ENCODE results near the gene ATG13. TPM values are rescaled to one million over a fixed set of nuclear protein-coding genes. Genes with fewer than 3 reads are reported as not detected.

ATG13 gene
- total and polyA plus RNA-seq, 2 of the 8 experiments (the other 6 are each of a cell fraction or from before 2014, with no cell fraction given) = 65.0 to 77.4 TPM

GRCh38 chr11:46658259-46658658, 40.9 kb downstream of the ATG13 start:
- no peaks in the 10 kb centered on the region for H3K27me3 ChIP-seq (replicated peaks in 1 of 4; ENCODE audit: control insufficient read depth in 3 of 4, extremely low read depth in 1 of 4, insufficient read depth in 3 of 4, low read length in 3 of 4)
- H3K18ac ChIP-seq (ENCODE audit: extremely low read depth, low read length) = no peak overlapping the region
- H3K79me1 ChIP-seq (ENCODE audit: low read depth, low read length) = no peaks in the 10 kb centered on the region
- H4K5ac ChIP-seq (ENCODE audit: insufficient read length, low read depth, low read length) = no peak overlapping the region
- no peaks in the 10 kb centered on the region for H3K79me2 ChIP-seq (ENCODE audit: control insufficient read depth in 1 of 2, insufficient read depth in 2 of 2, low read length in 2 of 2)
- no peak overlapping the region for H3K9ac ChIP-seq (replicated peaks in 1 of 4; ENCODE audit: extremely low read depth in 1 of 4, low read depth in 3 of 4, low read length in 3 of 4)
- no peak overlapping the region for H2AK5ac ChIP-seq (ENCODE audit: low read depth, low read length)
- H2AFZ ChIP-seq (ENCODE audit: low read length) = no peak overlapping the region
- H2BK15ac ChIP-seq (ENCODE audit: low read length) = no peak overlapping the region
- H3K27ac ChIP-seq (ENCODE audit: low read depth, low read length) = no peak overlapping the region
- H3K4me1 ChIP-seq (replicated peaks in 1 of 4; ENCODE audit: control insufficient read depth in 3 of 4, insufficient read depth in 4 of 4, low read length in 3 of 4) = no peaks in the 10 kb centered on the region
- H3K23ac ChIP-seq (ENCODE audit: insufficient read length) = no peak overlapping the region
- H3K14ac ChIP-seq (ENCODE audit: insufficient read length) = no peak overlapping the region
- 90% methylated on average over 4 of the region's 4 CpGs; no CpG with 5 or more reads in 1 of the 2 experiments for WGBS, 2 experiments (ENCODE audit: extremely low coverage in 1 of 2, insufficient coverage in 1 of 2, insufficient read length in 1 of 2, insufficient replicate concordance in 2 of 2, low coverage in 1 of 2, low lambda C conversion rate in 2 of 2, missing lambda C conversion rate in 1 of 2)
- H3K9me3 ChIP-seq (ENCODE audit: insufficient read depth in 2 of 2, low read depth in 1 of 2, low read length in 1 of 2) = no peaks in the 10 kb centered on the region
- TF ChIP-seq SRF (IDR thresholded peaks at IDR 0.05; ENCODE audit: low read depth, low read length) (no peak), TCF12 (IDR thresholded peaks at IDR 0.05; ENCODE audit: low read depth, low read length) (no peak), BACH1 (IDR thresholded peaks at IDR 0.05; ENCODE audit: low read length) (no peak), CTBP2 (IDR thresholded peaks at IDR 0.05; ENCODE audit: borderline replicate concordance, insufficient read depth, insufficient read length, low read length) (no peak)
- no peak for FAIRE-seq
- H3K36me3 ChIP-seq (ENCODE audit: control insufficient read depth in 2 of 4, insufficient read depth in 4 of 4, low read length in 3 of 4) = peaks cover 12 to 56% (median 33%) of the 10 kb centered on the region in 4 experiments
- no peak overlapping the region for H2BK5ac ChIP-seq (ENCODE audit: low read depth, low read length)
- POLR2A ChIA-PET (ENCODE audit: partially characterized antibody) = interaction anchor here (0.7 to 1.2 kb wide), 2 partner anchors 8 to 11 kb away, joined by 3 read pairs; no protein-coding TSS in a partner anchor
- H2BK120ac ChIP-seq (replicated peaks; ENCODE audit: low read depth, low read length) = no peak overlapping the region
- no peaks in the 10 kb centered on the region for H3K23me2 ChIP-seq (ENCODE audit: low read depth, low read length)
- H3K4ac ChIP-seq (replicated peaks; ENCODE audit: insufficient read length, low read depth, low read length) = no peak overlapping the region
- no peak overlapping the region for H4K91ac ChIP-seq (replicated peaks; ENCODE audit: insufficient read length, low read length)
- H3K4me2 ChIP-seq (ENCODE audit: insufficient read depth in 1 of 2, low read depth in 2 of 2, low read length in 2 of 2) = no peak overlapping the region
- H4K8ac ChIP-seq (ENCODE audit: extremely low read depth, insufficient read depth, low read length) = no peak overlapping the region
- peaks cover 0 to 1% of the 10 kb centered on the region in 2 experiments for H4K20me1 ChIP-seq (replicated peaks in 1 of 2; ENCODE audit: control insufficient read depth in 1 of 2, insufficient read depth in 2 of 2, low read length in 2 of 2)
- no peak overlapping the region for H3K56ac ChIP-seq (replicated peaks; ENCODE audit: insufficient read length, low read depth, low read length)
- CTCF ChIA-PET (ENCODE audit: partially characterized antibody) = interaction anchor here (0.6 to 4.7 kb wide), 4 partner anchors 10 to 317 kb away, joined by 3 to 24 read pairs (median 4); no protein-coding TSS in a partner anchor
- H3K4me3 ChIP-seq (ENCODE audit: extremely low read depth in 1 of 4, insufficient read depth in 2 of 4, low read depth in 3 of 4, low read length in 4 of 4) = no peak overlapping the region
- H2BK20ac ChIP-seq (ENCODE audit: low read length) = no peak overlapping the region
- no peak overlapping the region for H2BK12ac ChIP-seq (ENCODE audit: low read depth, low read length)
- no peak for DNase-seq (ENCODE audit: low read depth in 1 of 2, low spot score in 2 of 2)

All from H1 (cell line).